Neural progenitor cell (in vitro differentiated cells): ENCODE measurements around the gene APLF. TPM values are rescaled to one million over a fixed set of nuclear protein-coding genes. Genes with fewer than 3 reads are reported as not detected.

Experiments used
- DNase-seq: peaks from one replicate; pipeline ENCODE4 v3.0.0-alpha.2; 2016; ENCODE audit warnings: low spot score
- H2AFZ ChIP-seq: fragments of 200-600 bp; sonication (generic); replicated peaks from 2 replicates; pipeline ENCODE4 v1.6.1; 2016; ENCODE audit warnings: antibody characterized with exemption
- H3F3A ChIP-seq: fragments of 200-600 bp; sonication (generic); 2 replicates; pipeline ENCODE4 v1.6.1; 2016; ENCODE audit warnings: antibody characterized with exemption, low read depth
- H3K27ac ChIP-seq: fragments of 200-600 bp; sonication (generic); 2 replicates; pipeline ENCODE4 v1.5.1; 2016; ENCODE audit warnings: mild to moderate bottlenecking
- H3K27me3 ChIP-seq: fragments of 200-600 bp; sonication (generic); 2 replicates; pipeline ENCODE4 v1.6.1; 2016; ENCODE audit warnings: mild to moderate bottlenecking, moderate library complexity
- H3K36me3 ChIP-seq: fragments of 200-600 bp; sonication (generic); 2 replicates; pipeline ENCODE4 v1.5.1; 2016
- H3K4me1 ChIP-seq: fragments of 200-600 bp; sonication (generic); 2 replicates; pipeline ENCODE4 v1.6.1; 2016; ENCODE audit warnings: mixed run types
- H3K4me2 ChIP-seq: fragments of 200-600 bp; sonication (generic); 2 replicates; pipeline ENCODE4 v1.6.1; 2016
- H3K4me3 ChIP-seq: fragments of 200-600 bp; sonication (generic); 2 replicates; pipeline ENCODE4 v1.5.1; 2016
- H3K79me2 ChIP-seq: fragments of 200-600 bp; sonication (generic); 2 replicates; pipeline ENCODE4 v1.6.1; 2016; ENCODE audit warnings: low read depth
- H3K9ac ChIP-seq: fragments of 200-600 bp; sonication (generic); 2 replicates; pipeline ENCODE4 v1.6.1; 2016
- H3K9me3 ChIP-seq: fragments of 200-600 bp; sonication (generic); 2 replicates; pipeline ENCODE4 v1.5.1; 2016; ENCODE audit warnings: low read depth
- H4K20me1 ChIP-seq: fragments of 200-600 bp; sonication (generic); 2 replicates; pipeline ENCODE4 v1.6.1; 2016; ENCODE audit warnings: low read depth
- H3K27ac Mint-ChIP-seq: 3 replicates; pipeline ENCODE4 v1.8.0; 2021; ENCODE audit warnings: mixed read lengths
- H3K27me3 Mint-ChIP-seq: 2 replicates; pipeline ENCODE4 v1.8.0; 2022; ENCODE audit warnings: low read depth, mild to moderate bottlenecking, inconsistent platforms, moderate library complexity, mixed read lengths; ENCODE audit not compliant: insufficient read depth
- H3K36me3 Mint-ChIP-seq: 3 replicates; pipeline ENCODE4 v1.8.0; 2021; ENCODE audit warnings: mixed read lengths
- H3K4me1 Mint-ChIP-seq: 3 replicates; pipeline ENCODE4 v1.8.0; 2021; ENCODE audit warnings: mixed read lengths
- H3K4me3 Mint-ChIP-seq: 3 replicates; pipeline ENCODE4 v1.8.0; 2021; ENCODE audit warnings: mild to moderate bottlenecking, moderate library complexity, mixed read lengths
- H3K9me3 Mint-ChIP-seq: 3 replicates; pipeline ENCODE4 v1.8.0; 2020; ENCODE audit warnings: mixed read lengths
- EZH2 ChIP-seq: fragments of 200-600 bp; sonication (generic); IDR thresholded peaks from 2 replicates; pipeline ENCODE4 v1.6.1; 2017; ENCODE audit warnings: antibody characterized with exemption, mild to moderate bottlenecking, moderate library complexity
- EZH2phosphoT487 ChIP-seq: fragments of 200-600 bp; sonication (generic); IDR thresholded peaks from 2 replicates; pipeline ENCODE4 v1.6.1; 2017; ENCODE audit warnings: antibody characterized with exemption
- total RNA-seq: library from RNA; depleted of rRNA; stranded (reverse); fragments of >200 nt; gene quantifications from 2 replicates; pipeline ENCODE4 v1.2.3, GENCODE V29; 2015; ENCODE audit warnings: low replicate concordance
- TF ChIP-seq, protein P1 (sequence below): fragments of 200-600 bp; sonication (generic); IDR thresholded peaks from 2 replicates; pipeline ENCODE4 v1.5.1; 2017; ENCODE audit warnings: antibody characterized with exemption, mild to moderate bottlenecking

The APLF gene
- total RNA-seq, 1 donor from 2014 or later = 16.9 TPM

DNA sequence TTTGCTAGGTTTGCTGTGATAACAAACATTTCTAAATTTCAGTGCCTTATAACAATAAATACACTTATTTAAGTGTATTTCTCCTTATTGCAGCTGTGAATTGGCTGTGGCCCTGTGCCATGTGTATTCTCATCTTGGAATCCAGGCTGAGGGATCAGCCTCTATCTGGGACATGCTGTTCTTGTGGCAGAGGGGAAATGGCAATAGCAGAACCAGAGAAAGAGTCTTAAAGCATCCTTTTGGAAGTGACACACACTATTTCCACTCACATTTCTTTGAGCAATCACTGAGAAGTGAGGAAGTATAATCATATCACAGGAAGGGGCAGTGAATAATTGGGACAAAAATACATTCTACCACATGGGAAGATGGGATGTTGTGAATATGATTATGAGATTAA lies 109.8 kb downstream of the APLF start:
- H3K36me3 Mint-ChIP-seq = no peaks in the 10 kb centered on the region
- Histone ChIP-seq H3K79me2 (no peaks in the 10 kb centered on the region), H3K27me3 (no peaks in the 10 kb centered on the region), H3K4me2 (no peak overlapping the region), H3K9me3 (no peaks in the 10 kb centered on the region), H3F3A (no peaks in the 10 kb centered on the region), H4K20me1 (no peaks in the 10 kb centered on the region), H3K27ac (no peak overlapping the region), H3K4me3 (no peak overlapping the region), H3K36me3 (no peaks in the 10 kb centered on the region), H3K9ac (no peak overlapping the region), H2AFZ (no peak overlapping the region), H3K4me1 (no peaks in the 10 kb centered on the region)
- DNase-seq = no peak
- no peak overlapping the region for H3K27ac Mint-ChIP-seq
- no peaks in the 10 kb centered on the region for H3K27me3 Mint-ChIP-seq
- no peak overlapping the region for H3K4me3 Mint-ChIP-seq
- H3K9me3 Mint-ChIP-seq = no peaks in the 10 kb centered on the region
- TF ChIP-seq, protein P1, sequence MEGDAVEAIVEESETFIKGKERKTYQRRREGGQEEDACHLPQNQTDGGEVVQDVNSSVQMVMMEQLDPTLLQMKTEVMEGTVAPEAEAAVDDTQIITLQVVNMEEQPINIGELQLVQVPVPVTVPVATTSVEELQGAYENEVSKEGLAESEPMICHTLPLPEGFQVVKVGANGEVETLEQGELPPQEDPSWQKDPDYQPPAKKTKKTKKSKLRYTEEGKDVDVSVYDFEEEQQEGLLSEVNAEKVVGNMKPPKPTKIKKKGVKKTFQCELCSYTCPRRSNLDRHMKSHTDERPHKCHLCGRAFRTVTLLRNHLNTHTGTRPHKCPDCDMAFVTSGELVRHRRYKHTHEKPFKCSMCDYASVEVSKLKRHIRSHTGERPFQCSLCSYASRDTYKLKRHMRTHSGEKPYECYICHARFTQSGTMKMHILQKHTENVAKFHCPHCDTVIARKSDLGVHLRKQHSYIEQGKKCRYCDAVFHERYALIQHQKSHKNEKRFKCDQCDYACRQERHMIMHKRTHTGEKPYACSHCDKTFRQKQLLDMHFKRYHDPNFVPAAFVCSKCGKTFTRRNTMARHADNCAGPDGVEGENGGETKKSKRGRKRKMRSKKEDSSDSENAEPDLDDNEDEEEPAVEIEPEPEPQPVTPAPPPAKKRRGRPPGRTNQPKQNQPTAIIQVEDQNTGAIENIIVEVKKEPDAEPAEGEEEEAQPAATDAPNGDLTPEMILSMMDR = no peak
- no peak for TF ChIP-seq EZH2
- TF ChIP-seq EZH2phosphoT487 = no peak
- no peaks in the 10 kb centered on the region for H3K4me1 Mint-ChIP-seq

DNA sequence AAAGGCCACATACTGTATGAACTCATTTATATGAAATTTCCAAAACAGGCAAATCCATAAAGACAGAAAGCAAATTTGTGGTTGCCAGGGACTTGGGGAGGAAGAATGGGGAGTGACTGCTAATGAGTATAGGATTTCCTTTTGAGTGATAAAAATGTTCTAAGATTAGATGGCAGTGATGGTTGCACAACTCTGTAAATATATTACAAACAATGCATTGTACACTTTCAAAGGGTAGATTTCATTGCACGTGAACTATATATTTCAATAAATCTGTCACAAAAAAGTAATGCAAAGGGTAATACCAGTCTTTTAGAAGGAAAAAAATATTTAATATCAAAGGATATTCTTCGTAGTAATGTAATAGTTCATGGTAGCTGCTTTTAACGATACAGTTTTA lies 112.3 kb downstream of the APLF start:
- DNase-seq = no peak
- Histone ChIP-seq H3K9ac (no peak overlapping the region), H3F3A (no peaks in the 10 kb centered on the region), H3K4me2 (no peak overlapping the region), H3K36me3 (no peaks in the 10 kb centered on the region), H3K27ac (no peak overlapping the region), H3K4me3 (no peak overlapping the region), H3K27me3 (no peaks in the 10 kb centered on the region), H3K9me3 (no peaks in the 10 kb centered on the region), H3K79me2 (no peaks in the 10 kb centered on the region), H4K20me1 (no peaks in the 10 kb centered on the region), H2AFZ (no peak overlapping the region), H3K4me1 (no peaks in the 10 kb centered on the region)
- Mint-ChIP-seq H3K27ac (no peak overlapping the region), H3K27me3 (no peaks in the 10 kb centered on the region), H3K4me1 (no peaks in the 10 kb centered on the region), H3K36me3 (no peaks in the 10 kb centered on the region), H3K4me3 (no peak overlapping the region), H3K9me3 (no peaks in the 10 kb centered on the region)
- no peak for TF ChIP-seq EZH2
- TF ChIP-seq, protein P1 = no peak
- TF ChIP-seq EZH2phosphoT487 = no peak

DNA sequence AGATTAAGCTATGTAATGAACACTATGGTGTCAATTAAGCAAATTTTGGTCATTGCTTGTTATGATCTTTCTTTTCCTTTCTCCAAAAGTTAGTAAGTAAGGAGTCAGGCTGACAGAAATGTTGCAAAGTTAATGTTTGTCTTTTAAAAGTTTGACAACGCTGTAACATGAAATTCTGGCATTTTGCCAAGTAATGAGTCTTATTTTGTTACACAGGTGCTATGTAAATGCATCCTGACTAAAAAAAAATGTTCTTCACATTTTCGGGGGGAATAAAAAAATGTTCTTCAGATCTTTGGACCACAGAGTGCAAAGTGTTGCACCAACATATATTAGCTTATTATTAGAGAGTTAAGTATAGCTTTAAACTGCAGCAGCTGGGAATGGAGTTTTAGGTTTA lies 121.2 kb downstream of the APLF start:
- H3K9ac ChIP-seq = no peak overlapping the region
- TF ChIP-seq, protein P1 = no peak
- TF ChIP-seq EZH2 (no peak), EZH2phosphoT487 (no peak)
- no peaks in the 10 kb centered on the region for H3F3A ChIP-seq
- no peaks in the 10 kb centered on the region for H3K79me2 ChIP-seq
- Mint-ChIP-seq H3K27ac (no peak overlapping the region), H3K4me3 (no peak overlapping the region), H3K9me3 (no peaks in the 10 kb centered on the region), H3K4me1 (no peaks in the 10 kb centered on the region), H3K36me3 (peaks cover 2% of the 10 kb centered on the region), H3K27me3 (no peaks in the 10 kb centered on the region)
- no peak for DNase-seq
- no peak overlapping the region for H2AFZ ChIP-seq
- H3K27me3 ChIP-seq = no peaks in the 10 kb centered on the region
- no peaks in the 10 kb centered on the region for H3K36me3 ChIP-seq
- H3K27ac ChIP-seq = no peak overlapping the region
- H3K4me1 ChIP-seq = no peaks in the 10 kb centered on the region
- no peak overlapping the region for H3K4me2 ChIP-seq
- no peaks in the 10 kb centered on the region for H3K9me3 ChIP-seq
- no peaks in the 10 kb centered on the region for H4K20me1 ChIP-seq
- H3K4me3 ChIP-seq = no peak overlapping the region

DNA sequence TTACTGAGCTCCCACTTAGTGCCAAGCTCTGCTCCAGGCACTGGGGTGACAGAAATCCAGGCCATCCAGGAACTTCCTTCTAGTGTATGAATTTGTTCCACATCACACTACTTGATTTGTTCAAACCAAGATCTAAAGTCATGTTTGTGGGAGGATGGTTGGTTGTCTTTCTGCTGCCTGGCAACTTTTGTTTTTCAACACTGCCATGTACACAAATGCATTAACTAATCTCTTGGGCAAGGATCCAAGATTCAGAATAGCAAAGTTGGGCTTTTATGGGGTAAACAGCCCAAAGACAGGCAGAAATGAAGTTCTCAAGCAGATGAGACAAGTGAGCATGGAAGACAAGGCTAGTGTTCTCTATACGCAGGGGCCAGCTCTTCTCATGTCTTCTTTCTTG lies 122.6 kb downstream of the APLF start:
- Mint-ChIP-seq H3K27ac (no peak overlapping the region), H3K4me3 (no peak overlapping the region), H3K4me1 (no peaks in the 10 kb centered on the region), H3K9me3 (no peaks in the 10 kb centered on the region), H3K27me3 (no peaks in the 10 kb centered on the region), H3K36me3 (peaks cover 2% of the 10 kb centered on the region)
- Histone ChIP-seq H4K20me1 (no peaks in the 10 kb centered on the region), H3F3A (no peaks in the 10 kb centered on the region), H3K9me3 (no peaks in the 10 kb centered on the region), H3K4me3 (no peak overlapping the region), H3K4me2 (no peak overlapping the region), H3K9ac (no peak overlapping the region), H3K27ac (no peak overlapping the region), H2AFZ (no peak overlapping the region), H3K4me1 (no peaks in the 10 kb centered on the region), H3K36me3 (no peaks in the 10 kb centered on the region), H3K27me3 (no peaks in the 10 kb centered on the region), H3K79me2 (no peaks in the 10 kb centered on the region)
- DNase-seq = no peak
- TF ChIP-seq EZH2 (no peak), EZH2phosphoT487 (no peak)
- TF ChIP-seq, protein P1 = no peak
